Stimulated activated CD8-positive, alpha-beta memory T cell treated with anti-CD3 and anti-CD28 coated beads, Interleukin-15, amount 100 ng/mL, for 4 hours (primary cell): ENCODE data around the gene ZNF816.
"Not testable (repeated sequence)": the region's sequence is repeated elsewhere in the genome, so short reads cannot be mapped to it uniquely, and the experiment has no call there.

Source experiments
- DNase-seq, 2 donors: peaks; one replicate each; pipeline ENCODE4 v3.0.0-alpha.2; 2020; ENCODE audit warnings: low read depth in 2 of 2

Gene ZNF816

DNA sequence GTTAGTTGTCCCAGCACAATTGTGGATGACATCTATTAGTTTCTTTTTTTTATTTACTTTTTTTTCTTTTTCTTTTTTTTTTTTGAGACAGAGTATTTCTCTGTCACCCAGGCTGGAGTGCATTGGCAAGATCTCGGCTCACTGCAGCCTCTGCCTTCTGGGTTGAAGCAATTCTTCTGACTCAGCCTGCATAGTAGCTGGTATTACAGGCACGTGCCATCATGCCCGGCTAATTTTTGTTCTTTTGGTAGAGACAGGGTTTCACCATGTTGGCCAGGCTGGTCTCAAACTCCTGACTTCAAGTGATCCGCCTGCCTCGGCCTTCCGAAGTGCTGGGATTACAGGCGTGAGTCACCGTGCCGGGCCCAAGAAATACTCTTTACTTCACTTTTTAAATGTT is 38.0 kb downstream of the ZNF816 start:
- DNase-seq = not testable (repeated sequence)

DNA sequence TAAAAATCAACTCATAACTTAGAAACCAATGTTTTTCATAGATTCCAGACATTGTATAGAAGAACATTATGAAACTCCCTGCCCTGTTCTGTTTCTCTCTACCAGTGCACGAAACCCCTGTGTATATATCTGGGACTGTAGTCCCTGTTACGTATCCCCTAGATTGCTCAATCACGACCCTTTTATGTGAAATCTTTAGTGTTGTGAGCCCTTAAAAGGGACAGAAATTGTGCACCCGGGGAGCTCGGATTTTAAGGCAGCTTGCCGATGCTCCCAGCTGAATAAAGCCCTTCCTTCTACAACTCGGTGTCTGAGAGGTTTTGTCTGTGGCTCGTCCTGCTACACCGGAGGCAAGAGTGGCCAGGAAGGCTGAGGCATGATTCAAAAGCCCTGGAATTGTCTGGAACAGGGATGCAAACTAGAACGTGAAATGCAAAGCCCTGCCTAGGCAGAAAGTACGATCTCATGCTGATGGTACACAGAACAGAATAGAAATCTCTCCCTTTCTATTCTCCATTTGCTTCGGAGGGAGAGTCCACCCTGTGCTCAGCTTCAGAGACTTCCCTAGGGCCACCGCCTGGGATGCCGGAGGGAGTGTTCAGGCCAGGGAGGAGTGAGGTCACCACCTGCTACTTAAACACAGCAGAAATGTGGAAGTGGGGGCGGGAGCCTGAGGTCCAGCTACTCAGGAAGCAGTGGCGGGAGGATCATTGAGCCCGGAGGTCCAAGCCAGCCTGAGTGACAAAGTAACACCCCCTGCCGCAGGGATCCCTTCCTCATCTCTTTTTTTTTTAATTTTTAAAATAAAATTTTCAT is 38.7 kb downstream of the ZNF816 start:
- DNase-seq = no peak

DNA sequence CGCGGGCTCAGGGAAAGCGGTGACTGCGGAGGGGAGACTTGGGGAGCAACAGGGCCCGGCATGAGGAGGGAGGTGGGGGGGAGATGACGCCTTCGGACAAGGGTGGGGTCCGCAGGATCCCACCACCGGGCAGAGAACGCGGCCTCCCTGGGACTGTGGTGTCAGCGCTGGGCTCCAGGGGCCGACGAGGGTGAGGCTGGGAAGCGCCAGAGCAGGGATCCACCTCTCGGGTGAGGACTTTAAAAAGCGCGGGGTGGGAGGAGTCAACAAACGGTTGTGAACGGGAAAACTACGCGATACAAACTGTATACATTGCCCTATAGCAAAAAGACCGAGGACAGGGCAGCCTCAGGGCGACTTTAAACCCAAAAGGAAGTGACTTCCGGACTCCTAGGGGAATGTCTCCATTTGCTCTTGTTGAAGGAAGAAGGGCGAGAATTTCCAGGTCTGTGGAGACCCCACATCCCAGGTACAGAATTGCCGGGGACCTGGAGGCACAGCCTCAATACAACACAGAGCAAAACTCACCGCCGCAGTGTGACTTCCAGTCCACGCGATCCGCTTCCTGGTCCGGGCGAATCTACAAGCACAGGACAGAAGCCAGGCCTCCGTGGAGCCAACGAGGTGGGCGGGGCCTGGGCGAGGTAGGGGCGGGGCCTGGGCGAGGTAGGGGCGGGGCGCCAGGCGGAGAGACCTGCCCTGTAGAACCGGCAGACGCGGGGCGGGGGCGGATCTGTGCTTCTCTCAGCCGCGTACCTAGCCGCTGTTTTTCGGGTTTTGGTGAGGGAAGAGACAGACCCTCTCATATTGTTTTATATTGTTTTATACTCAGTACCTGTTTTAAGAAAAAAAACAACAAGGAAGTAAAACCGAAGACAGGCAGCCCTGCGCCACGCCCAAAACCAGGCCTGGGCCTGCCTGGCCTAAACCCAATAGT is 39.6 kb downstream of the ZNF816 start, which contains the start of gene ZNF888:
Gene ZNF888 (minus strand): TSS at position 588 of the 937 bp plus-strand sequence. CDS start 5,555 bp downstream, outside the sequence.
- DNase-seq = peak; percentile 68 to 71

DNA sequence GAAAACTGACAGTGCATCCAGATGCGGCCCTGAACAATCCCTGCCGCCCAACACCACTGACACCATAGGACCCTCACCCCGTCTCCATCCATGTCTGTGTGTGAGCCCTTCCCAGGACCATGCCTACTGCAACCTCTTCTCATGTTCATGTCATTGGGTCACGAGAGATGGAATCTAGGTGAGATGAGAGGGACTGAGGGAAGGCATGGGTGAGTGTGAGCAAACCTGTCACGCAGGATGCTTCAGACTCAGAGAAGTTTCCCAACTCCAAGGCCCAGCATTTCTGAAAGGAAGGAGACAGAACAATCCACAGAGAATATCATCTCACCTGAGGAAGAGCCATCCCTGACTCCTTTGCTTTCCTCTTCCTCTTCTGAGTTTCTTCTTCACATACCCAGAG is 45.1 kb downstream of the ZNF816 start:
- DNase-seq = no peak

DNA sequence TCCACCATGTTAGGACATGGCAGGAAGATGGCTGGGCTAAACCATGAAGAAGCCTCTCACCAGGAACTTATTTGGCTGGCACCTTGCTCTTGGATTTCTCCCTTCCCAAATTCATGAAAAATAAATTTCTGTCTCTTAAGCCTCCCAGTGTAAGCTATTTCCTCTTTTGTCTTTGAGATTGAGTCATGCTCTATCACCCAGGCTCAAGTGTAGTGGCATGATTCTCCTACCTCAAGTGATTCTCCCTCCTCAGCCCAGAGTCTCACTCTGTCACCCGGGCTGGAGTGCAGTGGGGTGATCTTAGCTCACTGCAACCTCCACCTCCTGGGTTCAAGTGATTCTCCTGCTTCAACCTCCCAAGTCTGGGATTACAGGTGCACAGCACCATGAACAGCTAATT is 52.0 kb downstream of the ZNF816 start:
- no peak for DNase-seq

DNA sequence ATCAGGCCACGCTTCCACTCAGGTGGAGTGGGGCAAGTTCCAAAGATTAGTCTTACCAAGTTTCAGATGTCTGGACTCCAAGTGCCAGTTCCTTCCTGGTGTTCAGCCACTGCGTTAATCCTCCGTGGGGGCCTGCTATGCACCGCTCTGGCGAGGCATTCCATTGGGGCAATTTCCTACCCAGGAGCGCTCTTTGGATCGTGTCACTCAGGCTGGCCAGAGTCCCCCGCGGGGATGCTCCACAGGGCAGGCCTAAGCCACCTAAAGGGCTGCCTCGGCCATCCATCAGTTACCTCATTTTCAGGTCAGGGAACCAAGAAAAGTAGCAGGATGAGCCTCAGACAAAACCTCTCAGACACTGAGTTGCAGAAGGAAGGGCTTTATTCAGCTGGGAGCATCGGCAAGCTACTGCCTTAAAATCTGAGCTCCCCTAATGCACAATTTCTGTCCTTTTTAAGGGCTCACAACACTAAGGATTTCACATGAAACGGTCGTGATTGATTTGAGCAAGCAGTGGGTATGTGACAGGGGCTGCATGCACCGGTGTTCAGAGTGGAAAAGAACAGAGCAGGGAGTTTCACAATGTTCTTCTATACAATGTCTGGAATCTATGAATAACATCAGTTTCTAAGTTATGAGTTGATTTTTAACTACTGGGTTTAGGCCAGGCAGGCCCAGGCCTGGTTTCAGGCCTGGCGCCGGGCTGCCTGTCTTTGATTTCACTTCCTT is 58.5 kb downstream of the ZNF816 start:
- not testable (repeated sequence) for DNase-seq

DNA sequence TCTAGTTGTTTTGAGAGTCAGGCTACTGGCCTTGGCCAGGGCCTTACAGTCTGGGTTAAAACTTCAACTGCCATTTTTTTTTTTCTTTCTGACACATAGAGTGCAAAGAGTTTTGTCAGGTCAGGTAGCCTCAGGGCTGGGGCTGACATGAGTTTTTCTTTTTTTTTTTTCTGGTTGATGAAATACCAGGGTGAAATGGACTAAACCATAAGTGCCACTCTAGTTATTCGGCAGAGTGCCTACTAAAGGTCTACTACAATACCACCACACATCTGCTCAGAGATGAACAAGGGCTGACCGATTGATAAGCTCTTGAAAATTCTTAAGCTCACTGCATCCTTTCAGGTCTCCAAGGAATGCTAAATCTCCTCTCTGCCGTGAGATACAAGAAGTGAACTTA is 60.8 kb downstream of the ZNF816 start:
- no peak for DNase-seq
